Measurements from ENCODE around the gene PIK3AP1. TPM values are rescaled to one million over a fixed set of nuclear protein-coding genes. Genes with fewer than 3 reads are reported as not detected.

The PIK3AP1 gene
- total and polyA plus RNA-seq, 2 of the 8 experiments (the other 6 are each of a cell fraction or from before 2014, with no cell fraction given) = 1.9 to 4.5 TPM

- Histone ChIP-seq H2BK120ac (replicated peaks; ENCODE audit: low read depth, low read length) (no peak overlapping the region), H3K14ac (ENCODE audit: insufficient read length) (no peak overlapping the region), H4K5ac (ENCODE audit: insufficient read length, low read depth, low read length) (no peak overlapping the region), H3K9me3 (ENCODE audit: insufficient read depth in 2 of 2, low read depth in 1 of 2, low read length in 1 of 2) (no peaks in the 10 kb centered on the region), H3K27ac (ENCODE audit: low read depth, low read length) (no peak overlapping the region), H2AFZ (ENCODE audit: low read length) (no peak overlapping the region), H3K18ac (ENCODE audit: extremely low read depth, low read length) (no peak overlapping the region), H2BK15ac (ENCODE audit: low read length) (no peak overlapping the region), H2BK5ac (ENCODE audit: low read depth, low read length) (no peak overlapping the region), H3K27me3 (replicated peaks in 1 of 4; ENCODE audit: control insufficient read depth in 3 of 4, extremely low read depth in 1 of 4, insufficient read depth in 3 of 4, low read length in 3 of 4) (no peaks in the 10 kb centered on the region), H3K79me2 (ENCODE audit: control insufficient read depth in 1 of 2, insufficient read depth in 2 of 2, low read length in 2 of 2) (no peaks in the 10 kb centered on the region), H3K4ac (replicated peaks; ENCODE audit: insufficient read length, low read depth, low read length) (no peak overlapping the region), H2BK12ac (ENCODE audit: low read depth, low read length) (no peak overlapping the region), H3K4me1 (replicated peaks in 1 of 4; ENCODE audit: control insufficient read depth in 3 of 4, insufficient read depth in 4 of 4, low read length in 3 of 4) (peaks cover 0 to 4% (median 0%) of the 10 kb centered on the region in 4 experiments; a peak in 3 of 7 replicates), H3K4me3 (ENCODE audit: extremely low read depth in 1 of 4, insufficient read depth in 2 of 4, low read depth in 3 of 4, low read length in 4 of 4) (no peak overlapping the region), H4K20me1 (replicated peaks in 1 of 2; ENCODE audit: control insufficient read depth in 1 of 2, insufficient read depth in 2 of 2, low read length in 2 of 2) (no peaks in the 10 kb centered on the region), H2BK20ac (ENCODE audit: low read length) (no peak overlapping the region), H3K79me1 (ENCODE audit: low read depth, low read length) (no peaks in the 10 kb centered on the region; the same call in 1 of the 2 replicates), H4K8ac (ENCODE audit: extremely low read depth, insufficient read depth, low read length) (no peak overlapping the region), H3K56ac (replicated peaks; ENCODE audit: insufficient read length, low read depth, low read length) (no peak overlapping the region), H3K23ac (ENCODE audit: insufficient read length) (no peak overlapping the region), H3K23me2 (ENCODE audit: low read depth, low read length) (no peaks in the 10 kb centered on the region; the same call in 1 of the 2 replicates), H3K9ac (replicated peaks in 1 of 4; ENCODE audit: extremely low read depth in 1 of 4, low read depth in 3 of 4, low read length in 3 of 4) (no peak overlapping the region), H2AK5ac (ENCODE audit: low read depth, low read length) (no peak overlapping the region), H4K91ac (replicated peaks; ENCODE audit: insufficient read length, low read length) (no peak overlapping the region), H3K4me2 (ENCODE audit: insufficient read depth in 1 of 2, low read depth in 2 of 2, low read length in 2 of 2) (no peak overlapping the region), H3K36me3 (ENCODE audit: control insufficient read depth in 2 of 4, insufficient read depth in 4 of 4, low read length in 3 of 4) (no peaks in the 10 kb centered on the region)
- POLR2A ChIA-PET (ENCODE audit: partially characterized antibody) = interaction anchor here (0.6 kb wide), 1 partner anchor 36 kb away, joined by 3 read pairs; no protein-coding TSS in a partner anchor
- DNase-seq (ENCODE audit: low read depth in 1 of 2, low spot score in 2 of 2) (no peak), FAIRE-seq (no peak)
- CTCF ChIA-PET (ENCODE audit: partially characterized antibody) = interaction anchor here (0.6 to 1.0 kb wide), 3 partner anchors 19 to 321 kb away, joined by 3 to 5 read pairs (median 3); no protein-coding TSS in a partner anchor
- TF ChIP-seq CHD7 (IDR thresholded peaks at IDR 0.05; ENCODE audit: insufficient replicate concordance, low read length) = no peak
These were observed 28.6 kb downstream of the PIK3AP1 start for GRCh38 chr10:96691761-96692160.

All from H1 (cell line).